IMR-90 (cell line): ENCODE data around the gene STAM2. TPM values are rescaled to one million over a fixed set of nuclear protein-coding genes. Genes with fewer than 3 reads are reported as not detected.

ENCODE experiments used
- ATAC-seq: fragments of 200-7000 bp; cut with Tn5 transposase; 2 replicates; pipeline ENCODE4 v1.9.1; 2020; ENCODE audit warnings: low read depth, mild to moderate bottlenecking, moderate library complexity
- BruUV-seq: library from RNA; stranded (reverse); fragments of 400-500 nt; replicated peaks from 2 replicates; lab custom pipeline; 2021; lab: Mats Ljungman, UMichigan
- CTCF ChIA-PET: fragments of 300-600 bp; formaldehyde crosslinking; extraction: SDS; loops from one replicate; lab custom pipeline; 2021; ENCODE audit warnings: antibody characterized with exemption; lab: Yijun Ruan, JAX
- POLR2A ChIA-PET: fragments of 300-600 bp; sonication (Branson Sonifier 250); formaldehyde crosslinking; loops from one replicate; lab custom pipeline; 2022; ENCODE audit warnings: antibody characterized with exemption; ENCODE audit not compliant: unreplicated experiment; lab: Charles Lee
- DNase-seq: peaks from one replicate; pipeline ENCODE4 v3.0.0; 2013
- H2AFZ ChIP-seq: replicated peaks from 2 replicates; pipeline ENCODE3; 2013; ENCODE audit warnings: low read length, mild to moderate bottlenecking; ENCODE audit not compliant: poor library complexity
- H2AK5ac ChIP-seq: 2 replicates; pipeline ENCODE4 v1.6.1; 2013; ENCODE audit warnings: low read depth, low read length, inconsistent platforms
- H2AK9ac ChIP-seq: replicated peaks from 2 replicates; pipeline ENCODE3; 2013; ENCODE audit warnings: mild to moderate bottlenecking, low read depth, low read length, moderate library complexity; ENCODE audit not compliant: poor library complexity
- H2BK120ac ChIP-seq: 2 replicates; pipeline ENCODE4 v1.6.1; 2013; ENCODE audit warnings: low read depth, low read length, inconsistent platforms
- H2BK15ac ChIP-seq: 3 replicates; pipeline ENCODE4 v1.6.1; 2013; ENCODE audit warnings: low read depth, low read length, inconsistent platforms
- H2BK20ac ChIP-seq: 2 replicates; pipeline ENCODE4 v1.6.1; 2013; ENCODE audit warnings: low read depth, mild to moderate bottlenecking, inconsistent platforms, low read length, moderate library complexity
- H2BK5ac ChIP-seq: 2 replicates; pipeline ENCODE4 v1.6.1; 2013; ENCODE audit warnings: mild to moderate bottlenecking, low read depth, low read length, inconsistent platforms; ENCODE audit not compliant: poor library complexity, severe bottlenecking
- H3K14ac ChIP-seq: replicated peaks from 2 replicates; pipeline ENCODE4 v1.6.1; 2013; ENCODE audit warnings: low read depth, low read length, inconsistent platforms
- H3K18ac ChIP-seq: 2 replicates; pipeline ENCODE4 v1.6.1; 2013; ENCODE audit warnings: low read depth, low read length, control low read depth
- H3K23ac ChIP-seq: 2 replicates; pipeline ENCODE4 v1.6.1; 2013; ENCODE audit warnings: low read depth, low read length, inconsistent platforms
- H3K27ac ChIP-seq: 2 replicates; pipeline ENCODE4 v1.5.1; 2013; ENCODE audit warnings: mild to moderate bottlenecking, control low read depth, low read length; ENCODE audit not compliant: insufficient read depth
- H3K27me3 ChIP-seq: 2 replicates; pipeline ENCODE4 v1.6.1; 2013; ENCODE audit warnings: low read length; ENCODE audit not compliant: control insufficient read depth, insufficient read depth
- H3K36me3 ChIP-seq: 2 replicates; pipeline ENCODE4 v1.6.1; 2013; ENCODE audit warnings: low read length, mixed read lengths; ENCODE audit not compliant: control insufficient read depth, insufficient read depth
- H3K4ac ChIP-seq: 2 replicates; pipeline ENCODE4 v1.6.1; 2013; ENCODE audit warnings: low read depth, low read length, inconsistent platforms
- H3K4me1 ChIP-seq: 2 replicates; pipeline ENCODE4 v1.6.1; 2013; ENCODE audit warnings: low read length, mixed read lengths; ENCODE audit not compliant: control insufficient read depth, insufficient read depth
- H3K4me2 ChIP-seq: 2 replicates; pipeline ENCODE4 v1.6.1; 2013; ENCODE audit warnings: low read depth, mild to moderate bottlenecking, control low read depth, low read length, moderate library complexity
- H3K4me3 ChIP-seq: 2 replicates; pipeline ENCODE4 v1.5.1; 2013; ENCODE audit warnings: low read depth, mild to moderate bottlenecking, control low read depth, low read length, moderate library complexity; ENCODE audit not compliant: insufficient read depth
- H3K56ac ChIP-seq: 2 replicates; pipeline ENCODE4 v1.6.1; 2013; ENCODE audit warnings: low read length, inconsistent platforms; ENCODE audit not compliant: insufficient read depth; ENCODE audit errors: extremely low read depth
- H3K79me1 ChIP-seq, 2 experiments: 2 replicates each; pipeline ENCODE4 v1.6.1; 2013; ENCODE audit warnings: low read length in 2 of 2, inconsistent platforms in 1 of 2, low read depth in 1 of 2
- H3K9ac ChIP-seq: 2 replicates; pipeline ENCODE4 v1.6.1; 2013; ENCODE audit warnings: low read depth, low read length, control low read depth
- H3K9me1 ChIP-seq: 2 replicates; pipeline ENCODE4 v1.6.1; 2013; ENCODE audit warnings: low read length, inconsistent platforms; ENCODE audit not compliant: insufficient read depth
- H3K9me3 ChIP-seq: 2 replicates; pipeline ENCODE4 v1.6.1; 2013; ENCODE audit warnings: low read length; ENCODE audit not compliant: control insufficient read depth, insufficient read depth
- H4K20me1 ChIP-seq: 2 replicates; pipeline ENCODE4 v1.6.1; 2013; ENCODE audit warnings: low read length, inconsistent platforms; ENCODE audit not compliant: insufficient read depth
- H4K5ac ChIP-seq: 2 replicates; pipeline ENCODE4 v1.6.1; 2013; ENCODE audit warnings: mild to moderate bottlenecking, low read depth, low read length, control low read depth
- H4K8ac ChIP-seq, 2 experiments: 2 replicates each; pipeline ENCODE4 v1.6.1; 2013; ENCODE audit warnings: low read depth in 2 of 2, low read length in 2 of 2, control low read depth in 1 of 2, inconsistent platforms in 1 of 2
- H4K91ac ChIP-seq: 2 replicates; pipeline ENCODE4 v1.6.1; 2013; ENCODE audit warnings: low read depth, low read length, inconsistent platforms; ENCODE audit not compliant: insufficient read depth
- BHLHE40 ChIP-seq: fragments of 150-350 bp; IDR thresholded peaks from 2 replicates; pipeline ENCODE4 v1.6.1; 2016; ENCODE audit warnings: mild to moderate bottlenecking, low read depth, low read length
- CEBPB ChIP-seq: IDR thresholded peaks from 2 replicates; pipeline ENCODE4 v1.6.1; 2012; ENCODE audit warnings: low read depth, low read length, improper control_type of control experiment
- CHD1 ChIP-seq: IDR thresholded peaks from 2 replicates; pipeline ENCODE4 v1.6.1; 2012; ENCODE audit warnings: low read depth, low read length, improper control_type of control experiment
- CTCF ChIP-seq: conservative IDR thresholded peaks from 2 replicates; pipeline ENCODE4 v1.5.1; 2012; ENCODE audit warnings: mild to moderate bottlenecking, low read depth, low read length, improper control_type of control experiment
- FOS ChIP-seq: fragments of 150-350 bp; IDR thresholded peaks from 2 replicates; pipeline ENCODE4 v1.6.1; 2016; ENCODE audit warnings: low read depth, low read length
- MAFK ChIP-seq: IDR thresholded peaks from 2 replicates; pipeline ENCODE4 v1.6.1; 2012; ENCODE audit warnings: low read depth, low read length, improper control_type of control experiment
- MAZ ChIP-seq: IDR thresholded peaks from 2 replicates; pipeline ENCODE4 v1.6.1; 2012; ENCODE audit warnings: low read depth, mild to moderate bottlenecking, low read length, improper control_type of control experiment, moderate library complexity, borderline replicate concordance
- MXI1 ChIP-seq: IDR thresholded peaks from 2 replicates; pipeline ENCODE4 v1.6.1; 2012; ENCODE audit warnings: low read depth, mild to moderate bottlenecking, low read length, moderate library complexity, borderline replicate concordance
- NFE2L2 ChIP-seq: fragments of 150-350 bp; IDR thresholded peaks from 2 replicates; pipeline ENCODE4 v1.6.1; 2016; ENCODE audit warnings: low read depth, mild to moderate bottlenecking, low read length
- POLR2A ChIP-seq: IDR thresholded peaks from 2 replicates; pipeline ENCODE4 v1.6.1; 2012; ENCODE audit warnings: mild to moderate bottlenecking, low read depth, low read length
- RAD21 ChIP-seq: IDR thresholded peaks from 2 replicates; pipeline ENCODE4 v1.6.1; 2012; ENCODE audit warnings: low read length, improper control_type of control experiment
- RCOR1 ChIP-seq: IDR thresholded peaks from 2 replicates; pipeline ENCODE4 v1.6.1; 2012; ENCODE audit warnings: mild to moderate bottlenecking, low read length, improper control_type of control experiment; ENCODE audit not compliant: insufficient replicate concordance
- RFX5 ChIP-seq: IDR thresholded peaks from 2 replicates; pipeline ENCODE4 v1.8.0; 2012; ENCODE audit warnings: low read depth, mild to moderate bottlenecking, low read length, moderate library complexity
- SMC3 ChIP-seq: fragments of 150-350 bp; IDR thresholded peaks from 2 replicates; pipeline ENCODE4 v1.6.1; 2016; ENCODE audit warnings: low read depth, mild to moderate bottlenecking, antibody characterized with exemption, low read length, moderate library complexity
- USF2 ChIP-seq: fragments of 150-350 bp; IDR thresholded peaks from 2 replicates; pipeline ENCODE4 v1.6.1; 2017; ENCODE audit warnings: mild to moderate bottlenecking, antibody characterized with exemption, low read length, low read depth
- WGBS, 2 experiments: methylation state at CpG; one replicate each; pipeline versions ENCODE4 v1.1.5 to v1.1.7; 2013; ENCODE audit warnings: missing lambda C conversion rate in 2 of 2; ENCODE audit not compliant: insufficient read length in 1 of 2; ENCODE audit errors: extremely low coverage in 2 of 2; 5-methylcytosine and 5-hydroxymethylcytosine counted together
- dilution Hi-C: fragments of 300-500 bp; cut with HindIII; formaldehyde crosslinking; loops from one replicate; pipeline ENCODE4 v1.14.3; 2018; ENCODE audit warnings: low sequenced_read_pairs; ENCODE audit not compliant: unreplicated experiment
- in situ Hi-C: fragments of 300-500 bp; cut with MboI; formaldehyde crosslinking; loops from 3 replicates; pipeline ENCODE4 v1.14.3; 2019; ENCODE audit warnings: low sequenced_read_pairs, inconsistent platforms, mixed read lengths
- intact Hi-C: fragments of 100-400 bp; cut with micrococcal nuclease; formaldehyde crosslinking; loops from 2 replicates; pipeline ENCODE4 v1.10.0; 2022
- polyA plus RNA-seq, 3 experiments: library from polyadenylated mRNA; depleted of rRNA; stranded (reverse); fragments of >200 nt; gene quantifications; 2 replicates each; pipeline ENCODE4 v1.2.3, GENCODE V29; 2012; ENCODE audit warnings: low replicate concordance in 1 of 3
- total RNA-seq: library from RNA; depleted of rRNA; stranded (reverse); fragments of >200 nt; gene quantifications from 2 replicates; pipeline ENCODE4 v1.2.3, GENCODE V29; 2012
- TF ChIP-seq, protein P1 (sequence below): fragments of 150-350 bp; IDR thresholded peaks from 2 replicates; pipeline ENCODE4 v1.6.1; 2016; ENCODE audit warnings: low read depth, mild to moderate bottlenecking, low read length, moderate library complexity, borderline replicate concordance

Gene STAM2
- total and polyA plus RNA-seq, 2 of the 4 experiments (the other 2 are of a cell fraction): 12.5 to 29.2 TPM

- no peaks in the 10 kb centered on the region for H3K9me1 ChIP-seq
- in situ Hi-C loops: no loop called here
- H3K4ac ChIP-seq: no peak overlapping the region
- H3K79me1 ChIP-seq: no peaks in the 10 kb centered on the region
- no peak overlapping the region for H2AK5ac ChIP-seq
- H2BK120ac ChIP-seq: no peak overlapping the region
- no peaks in the 10 kb centered on the region for H3K27me3 ChIP-seq
- no peak overlapping the region for H4K91ac ChIP-seq
- H3K27ac ChIP-seq: no peak overlapping the region
- no peak for ATAC-seq
- H2BK5ac ChIP-seq: no peak overlapping the region
- no peaks in the 10 kb centered on the region for H3K36me3 ChIP-seq
- H3K4me3 ChIP-seq: no peak overlapping the region
- dilution Hi-C loops: no loop called here
- no peak for DNase-seq
- H2BK20ac ChIP-seq: no peak overlapping the region
- H3K4me2 ChIP-seq: no peak overlapping the region
- no peak overlapping the region for H3K56ac ChIP-seq
- H4K20me1 ChIP-seq: no peaks in the 10 kb centered on the region
- H2AK9ac ChIP-seq: no peak overlapping the region
- no peak overlapping the region for H2AFZ ChIP-seq
- intact Hi-C loops: no loop called here
- no CpG with 5 or more reads among the region's 3 CpGs for WGBS, 2 experiments
- H4K5ac ChIP-seq: no peak overlapping the region
- H3K9ac ChIP-seq: no peak overlapping the region
- H3K18ac ChIP-seq: no peak overlapping the region
- no TSS peak for BruUV-seq
- H2BK15ac ChIP-seq: no peak overlapping the region
- no peaks in the 10 kb centered on the region for H3K4me1 ChIP-seq
- ChIA-PET POLR2A (no interaction called here), CTCF (no interaction called here)
- no peak overlapping the region for H3K23ac ChIP-seq
- H3K9me3 ChIP-seq: no peaks in the 10 kb centered on the region
- TF ChIP-seq, protein P1, sequence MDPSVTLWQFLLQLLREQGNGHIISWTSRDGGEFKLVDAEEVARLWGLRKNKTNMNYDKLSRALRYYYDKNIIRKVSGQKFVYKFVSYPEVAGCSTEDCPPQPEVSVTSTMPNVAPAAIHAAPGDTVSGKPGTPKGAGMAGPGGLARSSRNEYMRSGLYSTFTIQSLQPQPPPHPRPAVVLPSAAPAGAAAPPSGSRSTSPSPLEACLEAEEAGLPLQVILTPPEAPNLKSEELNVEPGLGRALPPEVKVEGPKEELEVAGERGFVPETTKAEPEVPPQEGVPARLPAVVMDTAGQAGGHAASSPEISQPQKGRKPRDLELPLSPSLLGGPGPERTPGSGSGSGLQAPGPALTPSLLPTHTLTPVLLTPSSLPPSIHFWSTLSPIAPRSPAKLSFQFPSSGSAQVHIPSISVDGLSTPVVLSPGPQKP: no peak
- no peak for TF ChIP-seq RAD21
- TF ChIP-seq USF2: no peak
- no peak for TF ChIP-seq NFE2L2
- no peak for TF ChIP-seq MXI1
- TF ChIP-seq CHD1: no peak
- no peak for TF ChIP-seq FOS
- TF ChIP-seq MAZ: no peak
- no peak for TF ChIP-seq SMC3
- TF ChIP-seq RFX5: no peak
- TF ChIP-seq POLR2A: no peak
- no peak for TF ChIP-seq CTCF
- no peak for TF ChIP-seq BHLHE40
- no peak for TF ChIP-seq CEBPB
- TF ChIP-seq MAFK: no peak
- TF ChIP-seq RCOR1: no peak
- no peak overlapping the region for H3K14ac ChIP-seq
- no peak overlapping the region for H4K8ac ChIP-seq
These were observed 61.2 kb downstream of the STAM2 start for GRCh38 chr2:152114366-152114765.
